HG03565 (cell line): ENCODE data around the gene TMEFF2.
A peak's percentile ranks its signal among the peaks of the same experiment; 100 is the strongest.

Experiments used
- ATAC-seq: cut with Tn5 transposase; IDR thresholded peaks from one replicate; pipeline ENCODE4 v1.9.1; 2021; ENCODE audit warnings: mild to moderate bottlenecking, moderate library complexity; ENCODE audit not compliant: unreplicated experiment

The TMEFF2 gene

GRCh38 chr2:192069417-192069816 is 125.3 kb downstream of the TMEFF2 start:
- ATAC-seq, result no peak

- no peak for ATAC-seq
These were observed 125.8 kb downstream of the TMEFF2 start for GRCh38 chr2:192068966-192069365.

- no peak for ATAC-seq
These were observed 127.1 kb downstream of the TMEFF2 start for GRCh38 chr2:192067631-192068030.

GRCh38 chr2:192064459-192064858 is 130.3 kb downstream of the TMEFF2 start:
- ATAC-seq, result no peak

- no peak for ATAC-seq
These were observed 134.6 kb downstream of the TMEFF2 start for GRCh38 chr2:192060161-192060560.

GRCh38 chr2:192059266-192059665 is 135.5 kb downstream of the TMEFF2 start:
- ATAC-seq, result no peak

- no peak for ATAC-seq
These were observed 140.8 kb downstream of the TMEFF2 start for GRCh38 chr2:192053921-192054320.

- no peak for ATAC-seq
These were observed 143.2 kb downstream of the TMEFF2 start for GRCh38 chr2:192051533-192051932.

GRCh38 chr2:192049362-192049761 is 145.4 kb downstream of the TMEFF2 start:
- no peak for ATAC-seq

GRCh38 chr2:192047315-192048107 is 147.2 kb downstream of the TMEFF2 start:
- no peak for ATAC-seq

GRCh38 chr2:192044496-192044895 is 150.2 kb downstream of the TMEFF2 start:
- no peak for ATAC-seq

GRCh38 chr2:192043216-192043870 is 151.4 kb downstream of the TMEFF2 start:
- no peak for ATAC-seq

GRCh38 chr2:192042126-192042525 is 152.6 kb downstream of the TMEFF2 start:
- no peak for ATAC-seq

- ATAC-seq, result no peak
These were observed 156.6 kb downstream of the TMEFF2 start for GRCh38 chr2:192038110-192038509.

- ATAC-seq, result no peak
These were observed 158.8 kb downstream of the TMEFF2 start for GRCh38 chr2:192035731-192036442.

GRCh38 chr2:192030856-192031255 is 163.9 kb downstream of the TMEFF2 start:
- ATAC-seq, result no peak

GRCh38 chr2:192030289-192030688 is 164.4 kb downstream of the TMEFF2 start:
- peak; percentile 41 for ATAC-seq

GRCh38 chr2:192029089-192029488 is 165.6 kb downstream of the TMEFF2 start:
- ATAC-seq, result peak; percentile 84

- no peak for ATAC-seq
These were observed 168.0 kb downstream of the TMEFF2 start for GRCh38 chr2:192026825-192027120.

- no peak for ATAC-seq
These were observed 168.5 kb downstream of the TMEFF2 start for GRCh38 chr2:192026059-192026824.

- no peak for ATAC-seq
These were observed 169.1 kb downstream of the TMEFF2 start for GRCh38 chr2:192025637-192026036.
